C4-2B (cell line): Measurements from ENCODE around the gene PDZD2.

Experiments
- ZFX ChIP-seq: fragments of 450-650 bp; IDR thresholded peaks from 2 replicates; pipeline ENCODE4 v1.6.1; 2017
- TF ChIP-seq, protein P1 (sequence below): fragments of 450-650 bp; conservative IDR thresholded peaks from 2 replicates; pipeline ENCODE4 v1.5.1; 2017; ENCODE audit warnings: mild to moderate bottlenecking

DNA sequence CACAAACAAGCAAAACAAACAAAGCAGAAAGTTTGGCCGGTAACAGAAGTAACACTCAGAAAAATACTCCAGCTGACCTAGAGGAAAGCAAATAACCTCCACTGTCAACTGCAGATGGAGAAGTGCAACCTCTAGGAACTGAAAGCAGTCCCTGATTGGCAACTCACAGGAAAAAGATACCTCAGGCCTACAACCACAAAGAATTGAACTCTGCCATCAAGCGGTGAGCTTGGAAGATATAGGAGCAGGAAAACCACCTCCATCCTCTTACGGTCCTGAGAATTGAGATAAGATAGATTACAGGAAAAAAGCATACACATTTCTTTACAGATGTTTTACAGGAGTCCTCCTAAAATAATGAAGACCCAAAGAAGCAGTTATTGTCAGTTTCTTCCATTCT, 184.5 kb downstream of the PDZD2 start:
- TF ChIP-seq, protein P1, sequence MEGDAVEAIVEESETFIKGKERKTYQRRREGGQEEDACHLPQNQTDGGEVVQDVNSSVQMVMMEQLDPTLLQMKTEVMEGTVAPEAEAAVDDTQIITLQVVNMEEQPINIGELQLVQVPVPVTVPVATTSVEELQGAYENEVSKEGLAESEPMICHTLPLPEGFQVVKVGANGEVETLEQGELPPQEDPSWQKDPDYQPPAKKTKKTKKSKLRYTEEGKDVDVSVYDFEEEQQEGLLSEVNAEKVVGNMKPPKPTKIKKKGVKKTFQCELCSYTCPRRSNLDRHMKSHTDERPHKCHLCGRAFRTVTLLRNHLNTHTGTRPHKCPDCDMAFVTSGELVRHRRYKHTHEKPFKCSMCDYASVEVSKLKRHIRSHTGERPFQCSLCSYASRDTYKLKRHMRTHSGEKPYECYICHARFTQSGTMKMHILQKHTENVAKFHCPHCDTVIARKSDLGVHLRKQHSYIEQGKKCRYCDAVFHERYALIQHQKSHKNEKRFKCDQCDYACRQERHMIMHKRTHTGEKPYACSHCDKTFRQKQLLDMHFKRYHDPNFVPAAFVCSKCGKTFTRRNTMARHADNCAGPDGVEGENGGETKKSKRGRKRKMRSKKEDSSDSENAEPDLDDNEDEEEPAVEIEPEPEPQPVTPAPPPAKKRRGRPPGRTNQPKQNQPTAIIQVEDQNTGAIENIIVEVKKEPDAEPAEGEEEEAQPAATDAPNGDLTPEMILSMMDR, result no peak
- TF ChIP-seq ZFX, result no peak
